HCT116 (cell line): ENCODE measurements around the gene LDLRAD4.

Experiments used
- POLR2A ChIP-seq: IDR thresholded peaks from 2 replicates; pipeline ENCODE4 v1.7.0; 2011; ENCODE audit warnings: borderline replicate concordance; ENCODE audit not compliant: insufficient read depth, insufficient read length; ENCODE audit errors: extremely low read depth
- POLR2AphosphoS5 ChIP-seq: IDR thresholded peaks from 2 replicates; pipeline ENCODE4 v1.6.1; 2011; ENCODE audit warnings: mild to moderate bottlenecking, low read depth, low read length, moderate library complexity
- SRF ChIP-seq: IDR thresholded peaks from 2 replicates; pipeline ENCODE4 v1.6.1; 2012; ENCODE audit warnings: low read depth
- TF ChIP-seq, protein P1 (sequence below), 3 experiments: fragments of 200-600 bp in 1 of 3; sonication (generic) in 1 of 3; IDR thresholded peaks in 2 of 3; conservative IDR thresholded peaks in 1 of 3; 2 replicates each; pipeline ENCODE4 v1.5.1; 2012 to 2017; ENCODE audit warnings: low read depth in 2 of 3, low read length in 2 of 3, antibody characterized with exemption in 1 of 3, borderline replicate concordance in 1 of 3, control low read depth in 1 of 3, mild to moderate bottlenecking in 1 of 3, mixed read lengths in 1 of 3, mixed run types in 1 of 3, moderate library complexity in 1 of 3; ENCODE audit not compliant: insufficient read depth in 1 of 3

DNA sequence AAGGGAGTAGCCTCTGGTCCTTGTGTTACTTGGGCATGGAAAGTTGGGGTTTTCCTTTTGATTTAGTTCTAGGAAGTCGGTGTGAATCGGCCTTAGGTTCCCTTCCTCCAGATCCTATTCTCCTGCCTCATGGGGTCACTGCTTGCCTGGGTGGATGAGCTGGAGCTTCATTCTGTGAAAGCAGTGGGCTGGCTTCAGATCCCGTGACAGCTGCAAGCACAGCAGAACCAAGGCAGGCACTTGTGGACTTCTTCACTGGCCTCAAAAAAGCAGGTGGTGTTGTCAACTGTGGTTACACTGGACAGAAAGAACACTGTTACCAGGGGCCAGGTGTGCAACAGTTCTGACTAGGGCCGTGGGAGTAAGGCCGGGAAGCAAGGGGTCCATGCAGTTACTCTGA is 243.4 kb downstream of the LDLRAD4 start:
- TF ChIP-seq POLR2AphosphoS5 (no peak), SRF (no peak), POLR2A (no peak)
- TF ChIP-seq, protein P1, sequence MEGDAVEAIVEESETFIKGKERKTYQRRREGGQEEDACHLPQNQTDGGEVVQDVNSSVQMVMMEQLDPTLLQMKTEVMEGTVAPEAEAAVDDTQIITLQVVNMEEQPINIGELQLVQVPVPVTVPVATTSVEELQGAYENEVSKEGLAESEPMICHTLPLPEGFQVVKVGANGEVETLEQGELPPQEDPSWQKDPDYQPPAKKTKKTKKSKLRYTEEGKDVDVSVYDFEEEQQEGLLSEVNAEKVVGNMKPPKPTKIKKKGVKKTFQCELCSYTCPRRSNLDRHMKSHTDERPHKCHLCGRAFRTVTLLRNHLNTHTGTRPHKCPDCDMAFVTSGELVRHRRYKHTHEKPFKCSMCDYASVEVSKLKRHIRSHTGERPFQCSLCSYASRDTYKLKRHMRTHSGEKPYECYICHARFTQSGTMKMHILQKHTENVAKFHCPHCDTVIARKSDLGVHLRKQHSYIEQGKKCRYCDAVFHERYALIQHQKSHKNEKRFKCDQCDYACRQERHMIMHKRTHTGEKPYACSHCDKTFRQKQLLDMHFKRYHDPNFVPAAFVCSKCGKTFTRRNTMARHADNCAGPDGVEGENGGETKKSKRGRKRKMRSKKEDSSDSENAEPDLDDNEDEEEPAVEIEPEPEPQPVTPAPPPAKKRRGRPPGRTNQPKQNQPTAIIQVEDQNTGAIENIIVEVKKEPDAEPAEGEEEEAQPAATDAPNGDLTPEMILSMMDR (IDR thresholded peaks at IDR 0.05 in 2 of 3, conservative IDR thresholded peaks at IDR 0.05 in 1 of 3; ENCODE audit: borderline replicate concordance in 1 of 3, insufficient read depth in 1 of 3, low read depth in 2 of 3, low read length in 2 of 3), result no peak
